Stimulated activated naive CD8-positive, alpha-beta T cell treated with anti-CD3 and anti-CD28 coated beads, Interleukin-15, Interleukin-2, amounts not matched to agents 100 U/mL and 50 U/mL, for 24 hours (primary cell): ENCODE measurements around the gene PDCD4.
A peak's percentile ranks its signal among the peaks of the same experiment; 100 is the strongest.
"Not testable (repeated sequence)": the region's sequence is repeated elsewhere in the genome, so short reads cannot be mapped to it uniquely, and the experiment has no call there.

Experiments used
- ATAC-seq: fragments of 150-1000 bp; cut with Tn5 transposase; one replicate; pipeline ENCODE4 v1.10.0; 2021
- DNase-seq: peaks from one replicate; pipeline ENCODE4 v3.0.0; 2021

PDCD4 gene

DNA sequence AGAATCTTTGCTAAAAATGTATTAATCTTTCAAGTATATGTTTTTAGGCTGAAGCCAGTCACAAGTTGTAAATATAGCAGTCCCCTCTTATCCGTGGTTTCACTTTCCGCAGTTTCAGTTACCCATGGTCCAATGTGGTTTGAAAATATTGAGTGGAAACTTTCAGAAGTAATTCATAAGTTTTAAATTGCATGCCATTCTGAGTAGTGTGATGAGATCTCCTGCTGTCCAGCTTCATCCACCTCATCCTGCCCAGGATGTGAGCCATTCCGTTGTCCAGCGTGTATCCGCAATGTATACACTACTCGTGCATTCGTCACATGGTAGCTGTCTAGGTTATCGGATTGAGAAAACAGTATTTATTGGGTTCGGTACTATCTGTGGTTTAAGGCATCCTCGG is 12.2 kb downstream of the PDCD4 start:
- ATAC-seq = peak; percentile 56
- DNase-seq = no peak

DNA sequence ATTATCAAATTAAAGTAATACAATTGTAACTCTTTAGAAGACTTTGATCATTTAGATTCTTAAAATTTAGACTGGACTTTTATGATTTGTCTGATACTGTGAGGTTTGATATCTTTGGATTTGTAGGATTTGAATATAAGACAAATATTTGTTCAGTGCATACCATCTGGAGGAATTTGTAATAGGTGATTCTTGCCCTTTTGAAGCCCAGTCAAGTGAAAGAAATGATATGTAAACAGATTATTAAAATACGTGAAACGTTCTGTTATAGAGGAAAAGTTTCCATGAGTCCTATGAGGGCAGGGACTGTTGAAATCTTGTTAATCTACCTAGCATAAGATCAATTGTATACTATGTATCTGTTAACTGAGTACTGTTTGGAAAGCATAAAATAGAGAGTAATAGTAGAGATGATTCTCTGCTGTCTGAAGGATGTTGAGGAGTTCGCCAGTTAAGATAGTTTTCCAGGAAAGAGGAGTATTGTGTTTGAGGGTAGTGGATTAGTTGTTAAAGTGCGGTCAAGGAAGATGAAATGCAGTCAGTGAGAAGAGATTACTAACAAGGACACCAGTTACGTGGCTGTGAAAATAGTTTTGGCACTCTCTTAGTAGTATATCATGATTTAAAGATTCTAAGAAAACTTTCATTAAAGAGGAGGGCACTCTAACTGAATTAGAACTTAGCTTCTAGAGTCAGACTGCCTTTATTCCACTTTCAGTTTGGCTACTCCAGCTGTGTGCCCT is 14.4 kb downstream of the PDCD4 start:
- no peak for ATAC-seq
- DNase-seq = no peak

DNA sequence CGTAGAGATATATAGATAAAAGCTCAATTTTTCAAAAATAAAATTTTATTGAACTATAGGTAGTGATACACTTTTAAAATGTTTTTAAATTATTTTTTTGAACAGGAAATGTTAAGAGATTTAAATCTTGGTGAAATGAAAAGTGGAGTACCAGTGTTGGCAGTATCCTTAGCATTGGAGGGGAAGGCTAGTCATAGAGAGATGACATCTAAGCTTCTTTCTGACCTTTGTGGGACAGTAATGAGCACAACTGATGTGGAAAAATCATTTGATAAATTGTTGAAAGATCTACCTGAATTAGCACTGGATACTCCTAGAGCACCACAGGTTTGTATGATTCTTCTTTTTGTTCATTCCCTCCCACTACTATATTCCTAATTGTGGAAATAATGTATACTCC is 15.8 kb downstream of the PDCD4 start:
- DNase-seq (no peak), ATAC-seq (peak; percentile 63)

DNA sequence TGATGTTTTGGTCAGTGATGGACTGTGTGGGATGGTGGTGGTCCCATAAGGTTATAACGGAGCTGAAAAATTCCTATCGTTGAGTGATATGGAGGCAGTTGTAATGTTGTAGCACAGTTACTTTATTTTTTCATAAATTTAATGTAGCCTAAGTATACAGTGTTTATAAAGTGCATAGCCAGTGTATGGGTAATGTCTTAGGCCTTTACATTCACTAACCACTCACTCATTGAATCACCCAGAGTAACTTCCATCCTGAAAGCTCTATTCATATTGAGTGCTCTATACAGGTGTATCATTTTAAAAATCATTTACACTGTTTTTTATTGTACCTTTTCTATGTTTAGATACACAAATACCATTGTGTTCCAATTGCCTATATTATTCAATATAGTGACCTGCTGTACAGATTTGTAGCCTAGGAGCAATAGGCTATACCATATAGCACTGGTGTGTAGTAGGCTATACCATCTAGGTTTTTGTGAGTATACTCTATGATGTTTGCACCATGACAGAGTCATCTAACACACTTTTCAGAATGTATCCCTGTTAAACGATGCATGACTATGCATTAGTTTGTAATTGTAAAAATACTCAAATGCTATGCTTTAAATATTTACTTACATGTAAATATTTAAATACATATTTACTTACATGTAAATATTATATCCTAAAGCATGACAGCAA is 21.0 kb downstream of the PDCD4 start:
- no peak for ATAC-seq
- no peak for DNase-seq

DNA sequence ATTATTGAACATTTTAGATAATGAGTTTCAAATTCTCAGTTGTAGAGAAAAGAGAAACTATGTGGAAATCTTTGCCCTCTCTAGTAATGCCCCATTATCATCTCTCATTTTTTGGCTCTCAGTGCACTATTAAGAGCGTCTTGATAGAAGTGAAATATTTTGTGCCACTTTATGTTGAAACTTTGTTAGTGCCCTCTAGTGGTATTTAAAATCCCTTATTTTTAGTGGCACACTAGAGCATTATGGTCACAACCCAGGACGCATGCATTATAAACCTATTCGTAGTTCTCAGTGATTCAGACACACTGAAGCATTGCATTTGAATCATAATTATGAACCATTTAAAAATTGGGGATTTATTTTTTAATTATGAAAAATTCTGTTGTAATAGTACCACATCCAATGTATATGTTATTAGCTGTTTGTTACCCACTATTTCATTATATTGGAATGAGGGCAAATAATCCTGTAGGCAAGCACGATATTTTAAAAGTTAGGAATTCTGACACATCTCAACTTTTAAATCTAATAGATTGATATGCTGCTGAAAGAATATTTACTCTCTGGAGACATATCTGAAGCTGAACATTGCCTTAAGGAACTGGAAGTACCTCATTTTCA is 21.9 kb downstream of the PDCD4 start:
- ATAC-seq = peak; percentile 82
- DNase-seq = no peak

DNA sequence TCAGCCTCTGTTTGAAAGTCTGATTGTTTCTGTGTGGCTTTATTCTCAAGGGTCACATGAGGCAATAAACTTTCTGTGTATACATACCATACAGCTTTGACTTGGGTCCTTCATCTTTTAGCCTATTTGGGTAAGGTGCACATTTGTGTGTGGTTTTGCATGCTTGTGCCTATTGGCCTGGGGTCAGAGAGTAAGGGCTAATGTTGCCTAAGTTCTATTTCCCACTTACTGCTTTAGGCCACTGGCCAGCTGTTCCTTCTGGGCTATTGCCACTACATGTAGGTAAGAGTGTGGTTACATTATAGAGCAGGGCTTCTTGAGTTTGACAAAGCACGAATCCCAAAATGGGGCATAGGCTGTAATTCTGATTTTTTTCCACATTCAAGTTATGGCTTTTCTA is 25.5 kb downstream of the PDCD4 start:
- DNase-seq = no peak
- no peak for ATAC-seq

DNA sequence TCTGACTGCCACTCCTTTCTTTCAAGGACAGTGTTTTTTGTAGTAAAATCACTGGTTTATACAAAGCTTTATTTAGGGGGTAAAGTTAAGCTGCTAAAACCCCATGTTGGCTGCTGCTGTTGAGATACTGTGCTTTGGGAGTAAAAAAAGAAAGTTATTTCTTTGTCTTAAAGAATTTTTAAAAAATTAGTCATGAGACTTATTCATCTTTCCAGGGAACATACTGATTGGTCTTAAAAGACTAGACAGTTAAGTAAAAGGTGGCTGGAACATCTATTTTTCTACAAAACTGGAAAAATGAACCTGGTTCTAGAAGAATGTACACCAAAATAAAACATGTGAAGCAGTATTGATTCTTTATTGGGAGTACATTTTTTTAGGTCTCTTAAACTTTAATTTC is 26.7 kb downstream of the PDCD4 start:
- no peak for DNase-seq
- ATAC-seq = no peak

DNA sequence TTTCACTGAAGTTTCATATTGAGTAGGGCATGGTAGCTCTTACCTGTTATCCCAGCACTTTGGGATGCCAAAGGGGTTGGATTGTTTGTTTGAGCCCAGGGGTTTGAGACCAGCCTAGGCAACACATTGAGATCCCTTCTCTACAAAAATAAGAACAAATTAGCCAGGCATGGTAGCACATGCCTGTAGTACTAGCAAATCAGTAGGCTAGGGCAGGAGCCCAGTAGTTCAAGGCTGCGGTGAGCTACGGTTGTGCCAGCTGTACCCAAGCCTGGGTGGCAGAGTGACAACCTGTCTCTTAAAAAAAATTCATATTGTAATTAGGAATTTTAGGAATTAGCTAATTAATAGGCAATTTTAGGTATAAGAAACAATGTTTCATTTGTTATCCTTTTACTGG is 29.3 kb downstream of the PDCD4 start:
- DNase-seq (no peak), ATAC-seq (no peak)

DNA sequence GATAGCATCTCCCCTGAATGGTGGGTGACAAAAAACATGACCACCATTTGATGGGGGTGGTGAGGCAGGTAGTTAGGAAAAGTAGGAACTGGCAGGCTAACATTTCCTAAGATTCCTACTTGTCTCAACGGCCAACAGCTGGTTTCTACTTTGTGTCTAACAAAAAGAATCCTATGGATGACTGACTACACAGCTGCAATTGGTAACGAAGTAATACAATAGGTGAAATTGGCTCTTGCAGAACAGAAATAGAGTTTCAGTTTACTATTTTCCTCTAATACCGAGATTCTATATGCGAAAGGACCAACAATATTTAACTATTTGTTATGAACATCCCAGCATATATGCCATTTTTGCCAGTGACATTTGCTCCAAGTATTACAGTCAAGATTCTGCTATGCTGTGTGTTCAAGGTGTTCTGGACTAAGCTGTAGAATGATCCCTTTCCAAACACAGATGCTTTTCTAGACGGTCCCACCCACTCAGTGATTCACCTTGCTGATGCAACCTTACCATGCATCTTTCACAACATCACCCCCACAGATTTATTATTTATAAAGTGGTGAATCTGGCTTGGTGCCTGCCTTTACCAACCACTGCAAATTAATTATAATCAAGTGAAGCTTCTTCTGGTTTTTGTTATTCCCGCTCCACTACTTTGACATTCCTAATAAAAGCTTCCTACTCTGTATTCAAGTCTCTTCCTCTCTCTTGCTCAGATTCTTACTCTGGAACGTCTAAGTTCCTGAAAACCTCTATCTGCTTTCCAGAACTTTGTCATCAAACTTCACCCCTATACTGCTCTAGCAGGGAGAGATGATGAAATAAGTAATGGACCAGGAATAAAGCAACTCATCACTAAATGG is 30.5 kb downstream of the PDCD4 start:
- ATAC-seq (peak; percentile 68), DNase-seq (peak; percentile 42)

DNA sequence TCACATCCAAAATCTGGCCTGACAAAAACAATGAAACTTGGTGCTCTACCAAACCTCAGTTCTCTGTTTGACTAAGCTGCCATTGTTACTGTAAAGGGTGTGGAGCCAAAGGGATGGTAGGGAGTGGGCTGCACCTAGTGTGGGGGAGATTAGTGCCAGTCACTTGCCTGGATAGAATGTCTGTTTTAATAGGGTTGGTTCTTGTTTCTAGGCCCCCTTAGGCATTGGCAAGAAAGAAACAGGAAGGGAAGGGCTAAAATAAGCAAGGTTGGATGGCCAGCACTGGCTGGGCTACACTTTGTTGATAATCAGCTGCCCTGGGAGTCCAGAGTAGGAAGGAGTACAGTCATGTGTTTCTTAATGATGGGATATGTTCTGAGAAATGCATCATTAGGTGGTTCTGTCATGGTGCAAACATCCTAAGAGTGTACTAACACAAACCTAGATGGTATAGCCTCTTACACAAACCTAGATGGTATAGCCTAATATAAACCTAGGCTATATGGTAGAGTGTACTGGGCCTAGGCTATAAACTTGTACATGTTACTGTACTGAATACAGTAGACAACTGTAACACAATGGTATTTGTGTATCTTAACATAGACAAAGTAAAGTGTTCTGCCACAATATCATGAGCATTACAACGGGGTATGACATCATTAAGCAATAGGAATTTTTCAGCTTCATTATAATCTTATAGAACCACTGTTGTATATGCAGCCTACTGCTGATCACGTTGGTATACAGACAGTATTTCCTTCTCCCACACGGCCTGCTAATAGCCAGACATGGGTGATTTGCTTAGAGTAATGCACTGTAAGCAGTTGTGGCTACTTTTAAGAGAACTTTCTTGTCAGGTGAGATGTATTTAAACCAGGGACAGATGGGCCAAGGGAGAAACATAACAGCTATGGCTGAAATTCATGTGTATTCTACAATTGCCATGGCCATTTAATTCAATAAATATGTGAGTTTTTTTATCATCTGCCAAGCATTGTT is 31.9 kb downstream of the PDCD4 start:
- peak; percentile 87 for ATAC-seq
- no peak for DNase-seq

DNA sequence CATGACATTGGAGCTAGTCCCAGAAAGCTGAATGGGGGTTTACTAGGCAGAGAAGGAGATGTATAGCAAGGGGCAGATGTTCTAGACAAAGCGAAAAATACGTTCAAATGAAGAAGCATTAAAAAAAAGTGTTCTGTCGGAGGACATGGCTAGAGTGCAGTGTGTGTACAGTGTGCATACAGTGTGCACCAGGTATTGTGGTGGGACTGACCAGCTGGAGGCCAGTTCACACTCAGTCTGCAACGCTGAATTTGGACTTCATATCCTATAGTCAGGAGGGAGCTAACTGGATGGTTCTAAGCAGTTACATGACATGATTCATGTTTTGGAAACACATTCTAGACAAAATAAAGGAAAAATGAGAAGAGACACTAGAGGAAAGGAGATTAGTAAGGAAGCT is 38.4 kb downstream of the PDCD4 start:
- no peak for DNase-seq
- ATAC-seq = no peak

DNA sequence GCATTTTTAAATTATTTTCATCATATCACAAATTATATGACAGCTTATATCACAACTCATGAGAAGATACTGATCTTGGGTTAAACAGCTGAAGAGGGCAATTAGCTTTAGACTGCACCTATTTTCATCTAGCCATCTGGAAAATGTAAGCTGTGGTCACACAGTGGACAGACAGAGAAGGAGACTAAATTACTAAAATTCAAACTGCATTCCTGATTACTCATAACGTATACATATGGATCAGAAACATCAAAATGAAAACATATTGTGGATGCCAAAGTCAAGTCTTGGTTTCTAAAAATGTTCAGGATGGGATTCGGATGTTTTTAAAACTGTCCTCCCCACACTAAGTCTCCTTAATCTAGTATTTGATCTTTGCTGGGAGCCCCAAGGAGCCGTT is 40.6 kb downstream of the PDCD4 start:
- no peak for DNase-seq
- ATAC-seq = no peak

DNA sequence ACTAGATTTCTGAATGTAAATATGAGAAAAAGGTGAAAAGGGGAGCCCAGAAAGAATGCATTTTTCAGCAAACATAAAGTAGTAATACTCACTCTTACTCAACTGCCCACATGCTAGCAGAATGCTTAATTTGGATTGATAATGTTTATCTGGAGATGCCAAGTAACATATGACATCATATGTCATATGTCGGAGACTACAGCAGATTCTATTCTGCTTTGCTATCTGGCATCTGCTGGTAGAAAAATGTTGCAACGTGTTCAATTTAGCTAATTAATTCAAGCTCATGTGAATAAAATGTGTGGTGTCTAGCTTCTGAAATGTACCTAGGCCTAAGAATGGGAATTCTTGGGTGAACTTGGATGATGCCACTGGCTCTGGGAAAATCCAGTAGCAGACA is 42.7 kb downstream of the PDCD4 start:
- no peak for DNase-seq
- no peak for ATAC-seq

DNA sequence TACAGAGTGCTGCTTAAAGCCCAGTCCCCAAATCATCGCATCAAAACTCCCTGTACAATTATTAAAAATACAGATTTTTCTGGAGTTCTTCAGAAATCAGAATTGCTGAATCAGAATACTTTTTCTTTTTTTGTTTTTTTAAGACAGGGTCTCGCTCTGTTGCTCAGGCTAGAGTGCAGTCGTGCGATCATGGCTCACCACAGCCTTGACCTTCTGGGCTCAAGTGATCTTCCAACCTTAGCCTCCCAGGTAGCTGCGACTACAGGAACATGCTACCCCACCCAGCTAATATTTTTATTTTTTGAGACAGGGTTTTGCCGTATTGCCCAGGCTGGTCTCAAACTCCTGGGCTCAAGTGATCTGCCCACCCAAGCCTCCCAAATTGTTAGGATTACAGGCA is 43.3 kb downstream of the PDCD4 start:
- no peak for ATAC-seq
- DNase-seq = no peak

DNA sequence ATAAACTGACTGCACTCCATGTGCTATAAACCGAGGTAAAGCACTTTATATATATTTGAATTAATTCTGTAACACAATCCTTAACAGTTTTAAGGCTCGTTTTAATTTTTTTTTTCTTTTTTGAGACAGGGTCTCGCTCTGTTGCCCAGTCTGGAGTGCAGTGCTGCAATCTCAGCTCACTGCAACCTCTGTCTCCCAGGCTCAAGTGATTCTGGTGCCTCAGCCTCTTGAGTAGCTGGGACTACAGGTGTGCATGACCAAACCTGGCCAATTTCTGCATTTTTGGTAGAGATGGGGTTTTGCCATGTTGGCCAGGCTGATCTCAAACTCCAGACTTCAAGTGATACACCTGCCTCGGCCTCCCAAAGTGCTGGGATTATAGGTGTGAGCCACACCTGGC is 43.9 kb downstream of the PDCD4 start:
- DNase-seq, ATAC-seq: not testable (repeated sequence)

DNA sequence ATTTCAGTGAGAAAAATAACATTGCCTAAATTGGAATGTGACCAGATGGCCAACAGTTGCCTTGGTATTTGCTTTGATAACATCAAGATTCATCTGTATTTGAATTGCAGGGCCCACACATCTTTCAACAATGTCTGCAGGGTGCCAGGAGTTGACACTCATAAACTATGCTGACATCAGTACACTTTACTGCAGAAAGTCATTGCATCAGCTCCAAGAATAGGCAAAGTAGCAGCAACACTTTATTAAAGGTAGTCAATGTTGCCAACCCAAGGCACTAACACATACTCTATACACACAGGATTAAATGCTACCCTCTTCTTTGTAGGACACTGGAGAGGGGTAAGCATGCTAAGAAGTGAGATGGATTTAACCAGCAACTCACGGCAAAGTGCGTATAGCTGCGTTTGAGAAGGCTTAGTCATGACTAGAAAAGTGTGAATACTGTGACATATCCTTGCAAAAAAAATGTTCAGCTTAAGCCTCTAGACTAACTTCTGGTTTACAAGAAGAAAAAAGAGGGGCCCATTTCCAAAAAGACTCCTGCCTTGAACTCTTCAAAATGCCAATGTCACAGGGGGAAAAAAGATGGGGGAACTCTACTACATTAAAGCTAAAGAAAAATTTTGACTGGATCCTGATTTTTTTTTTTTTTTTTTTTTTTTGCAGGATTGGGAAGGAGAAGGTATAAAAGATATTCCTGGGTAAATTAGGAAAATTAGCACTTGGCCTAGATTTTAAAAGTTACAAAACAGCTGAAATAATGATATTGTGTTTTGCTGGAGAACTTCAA is 45.0 kb downstream of the PDCD4 start:
- ATAC-seq = no peak
- DNase-seq = no peak

DNA sequence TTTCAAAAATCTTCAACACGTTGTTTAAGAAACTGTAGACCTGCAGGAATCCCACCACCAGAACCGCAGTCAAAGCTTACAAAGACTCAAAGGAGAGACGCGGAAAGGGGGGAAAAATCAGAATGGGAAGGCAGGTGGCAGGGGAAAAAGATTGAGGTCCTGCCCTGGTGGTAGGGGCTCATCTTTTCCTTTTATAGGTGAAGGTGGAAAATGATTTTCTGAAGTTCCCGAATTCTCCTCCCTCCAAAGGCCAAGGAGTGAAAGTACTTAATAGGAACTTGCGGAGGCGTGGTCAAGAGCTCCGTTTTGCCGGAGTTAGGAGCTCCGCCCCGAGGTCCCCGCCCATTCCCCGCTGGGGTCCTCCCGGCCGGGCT is 46.5 kb downstream of the PDCD4 start:
- no peak for ATAC-seq
- DNase-seq = peak; percentile 94

DNA sequence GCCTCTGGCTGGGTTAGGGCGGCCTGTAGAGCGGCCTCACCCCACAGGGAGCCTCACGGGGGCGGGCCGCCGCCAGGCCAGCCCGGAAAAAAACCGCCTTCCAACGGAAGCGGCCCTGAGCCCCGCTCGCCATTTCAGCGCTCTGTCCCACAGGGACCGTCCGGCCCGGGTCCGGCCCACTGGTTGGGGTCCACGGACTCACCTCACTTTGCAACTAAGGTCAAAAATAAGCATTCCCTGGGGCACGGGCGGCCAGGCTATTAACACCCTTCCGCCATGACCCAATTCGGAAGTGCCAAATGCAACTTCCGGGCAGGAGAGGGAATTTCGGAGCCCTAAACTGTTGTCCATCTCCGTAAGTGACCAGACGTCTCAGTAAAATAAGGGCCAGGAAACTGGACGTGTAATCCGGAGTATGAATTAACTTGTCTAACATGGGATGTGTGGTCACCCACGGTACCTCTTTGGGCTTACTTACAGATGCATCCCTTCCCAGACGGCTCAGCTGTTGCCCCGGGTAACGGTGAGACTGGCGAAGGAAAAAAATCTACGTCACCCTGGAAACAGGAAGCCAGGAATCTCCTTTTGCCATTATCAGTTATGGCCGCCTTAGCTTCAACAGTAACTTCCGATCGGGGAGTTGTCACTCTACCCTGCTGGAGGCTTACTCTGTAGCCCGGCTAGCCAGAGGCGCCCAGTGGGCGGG is 47.1 kb downstream of the PDCD4 start, which contains the start of gene BBIP1:
BBIP1 (minus strand) TSS at position 538 of the 706 bp plus-strand sequence. CDS start 1,023 bp downstream, outside the sequence.
- no peak for DNase-seq

DNA sequence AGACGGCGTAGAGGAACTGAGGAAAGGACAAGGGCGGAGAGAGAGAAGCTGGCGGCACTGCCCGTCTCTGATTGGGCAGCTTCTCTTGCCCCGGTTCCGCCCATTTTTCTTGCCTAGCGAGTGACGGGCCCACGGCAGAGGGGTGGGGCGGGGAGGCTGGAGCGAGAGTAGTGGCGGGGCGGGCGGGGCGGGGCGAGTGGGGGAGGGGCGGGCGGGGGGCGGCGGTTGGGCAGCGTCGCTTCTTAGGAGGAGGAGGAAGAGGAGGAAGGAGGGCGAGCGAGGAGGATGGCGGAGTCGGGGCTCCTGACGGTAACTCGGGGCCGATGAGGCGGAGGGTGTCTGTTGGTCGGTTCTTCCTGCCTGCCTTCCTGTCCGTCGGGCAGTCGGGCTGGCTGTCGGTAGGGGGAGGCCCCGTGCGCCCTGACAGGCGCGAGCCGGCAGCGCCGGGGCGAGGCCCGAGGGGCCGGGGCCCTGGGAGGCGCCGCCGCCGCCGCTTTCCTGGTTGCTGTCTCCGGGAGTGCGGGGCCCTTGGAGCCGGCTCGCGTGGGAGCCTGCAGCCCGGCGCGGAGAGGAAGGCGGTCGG is 47.7 kb downstream of the PDCD4 start, which contains the start of gene SHOC2:
SHOC2 (plus strand) TSS at position 256 of the 583 bp plus-strand sequence. CDS start 44,755 bp downstream, outside the sequence.
- DNase-seq (peak; percentile 97), ATAC-seq (peak; percentile 35)

More for the DNA sequence above, 47.1 kb downstream of the PDCD4 start, which contains the start of gene BBIP1:
- ATAC-seq = peak; percentile 96
